ENCODE data around the gene SYNDIG1.

The SYNDIG1 gene

GRCh38 chr20:24674921-24675605, 205.6 kb downstream of the SYNDIG1 start:
- no peak for DNase-seq (ENCODE audit: low spot score)

GRCh38 chr20:24675651-24676352, 206.4 kb downstream of the SYNDIG1 start:
- no peak for DNase-seq (ENCODE audit: low spot score)

GRCh38 chr20:24676353-24676977, 207.0 kb downstream of the SYNDIG1 start:
- DNase-seq (ENCODE audit: low spot score): no peak

GRCh38 chr20:24676978-24677370, 207.5 kb downstream of the SYNDIG1 start:
- DNase-seq (ENCODE audit: low spot score): no peak

GRCh38 chr20:24677626-24678315, 208.3 kb downstream of the SYNDIG1 start:
- no peak for DNase-seq (ENCODE audit: low spot score)

- no peak for DNase-seq (ENCODE audit: low spot score)
Observed at GRCh38 chr20:24678351-24679106, 209.1 kb downstream of the SYNDIG1 start.

GRCh38 chr20:24679448-24680047, 210.1 kb downstream of the SYNDIG1 start:
- DNase-seq (ENCODE audit: low spot score): no peak

- no peak for DNase-seq (ENCODE audit: low spot score)
Observed at GRCh38 chr20:24681634-24682495, 212.4 kb downstream of the SYNDIG1 start.

GRCh38 chr20:24682496-24682985, 213.1 kb downstream of the SYNDIG1 start:
- no peak for DNase-seq (ENCODE audit: low spot score)

- no peak for DNase-seq (ENCODE audit: low spot score)
Observed at GRCh38 chr20:24683676-24684075, 214.2 kb downstream of the SYNDIG1 start.

GRCh38 chr20:24684421-24684871, 215.0 kb downstream of the SYNDIG1 start:
- no peak for DNase-seq (ENCODE audit: low spot score)

GRCh38 chr20:24684956-24685691, 215.7 kb downstream of the SYNDIG1 start:
- DNase-seq (ENCODE audit: low spot score): no peak

GRCh38 chr20:24685736-24686135, 216.3 kb downstream of the SYNDIG1 start:
- no peak for DNase-seq (ENCODE audit: low spot score)

- DNase-seq (ENCODE audit: low spot score): no peak
Observed at GRCh38 chr20:24686156-24686555, 216.7 kb downstream of the SYNDIG1 start.

GRCh38 chr20:24690408-24690807, 221.0 kb downstream of the SYNDIG1 start:
- DNase-seq (ENCODE audit: low spot score): no peak

- DNase-seq (ENCODE audit: low spot score): no peak
Observed at GRCh38 chr20:24691901-24692351, 222.5 kb downstream of the SYNDIG1 start.

- DNase-seq (ENCODE audit: low spot score): no peak
Observed at GRCh38 chr20:24692446-24693200, 223.2 kb downstream of the SYNDIG1 start.

GRCh38 chr20:24693466-24694156, 224.2 kb downstream of the SYNDIG1 start:
- DNase-seq (ENCODE audit: low spot score): no peak

Measured in HuH-7.5 (cell line).